SK-N-SH (cell line): ENCODE results near the gene SPACA7. TPM values are rescaled to one million over a fixed set of nuclear protein-coding genes. Genes with fewer than 3 reads are reported as not detected.

Experiments
- CTCF ChIA-PET: fragments of 300-600, 350-600 bp; formaldehyde crosslinking; extraction: SDS; loops from one replicate; lab custom pipeline; 2021; lab: Yijun Ruan, JAX
- POLR2A ChIA-PET: fragments of 350-600 bp; sonication (Branson Sonifier 250); formaldehyde crosslinking; extraction: SDS; loops from one replicate; lab custom pipeline; 2020; ENCODE audit warnings: antibody characterized with exemption, inconsistent platforms; lab: Yijun Ruan, JAX
- DNase-seq: peaks from one replicate; pipeline ENCODE4 v3.0.0; 2012
- H2AFZ ChIP-seq: fragments of 200-600 bp; sonication (generic); 2 replicates; pipeline ENCODE4 v1.8.1; 2016; ENCODE audit warnings: antibody characterized with exemption, mild to moderate bottlenecking, low read depth
- H3F3A ChIP-seq: fragments of 200-600 bp; sonication (generic); replicated peaks from 2 replicates; pipeline ENCODE3; 2016; ENCODE audit warnings: antibody characterized with exemption, mild to moderate bottlenecking; ENCODE audit not compliant: insufficient read depth
- H3K27ac ChIP-seq, 2 experiments: fragments of 200-500 bp in 1 of 2; fragments of 200-600 bp in 1 of 2; sonication (Bioruptor generic) in 1 of 2; sonication (generic), shearing (Covaris generic) in 1 of 2; 2 replicates each; pipeline versions ENCODE4 v1.5.1 to v1.6.1; 2014 to 2016; ENCODE audit warnings: low read depth in 2 of 2, inconsistent platforms in 1 of 2, low read length in 1 of 2, mild to moderate bottlenecking in 1 of 2, mixed read lengths in 1 of 2
- H3K27me3 ChIP-seq: fragments of 200-600 bp; sonication (generic), shearing (Covaris generic); 2 replicates; pipeline ENCODE4 v1.6.1; 2016; ENCODE audit warnings: mixed run types; ENCODE audit not compliant: insufficient read depth
- H3K36me3 ChIP-seq, 2 experiments: fragments of 200-500 bp in 1 of 2; fragments of 200-600 bp in 1 of 2; sonication (Bioruptor generic) in 1 of 2; sonication (generic) in 1 of 2; replicated peaks in 1 of 2; 2 replicates each; pipeline versions ENCODE3 to v1.5.1; 2014 to 2016; ENCODE audit warnings: low read length in 1 of 2, mild to moderate bottlenecking in 1 of 2; ENCODE audit not compliant: insufficient read depth in 2 of 2, control insufficient read depth in 1 of 2
- H3K4me1 ChIP-seq, 2 experiments: fragments of 200-500 bp in 1 of 2; fragments of 200-600 bp in 1 of 2; sonication (Bioruptor generic) in 1 of 2; sonication (generic), shearing (Covaris generic) in 1 of 2; 2 replicates each; pipeline versions ENCODE4 v1.5.1 to v1.6.1; 2014 to 2016; ENCODE audit warnings: low read depth in 1 of 2, low read length in 1 of 2, mixed run types in 1 of 2; ENCODE audit not compliant: insufficient read depth in 2 of 2, control insufficient read depth in 1 of 2
- H3K4me2 ChIP-seq: fragments of 200-600 bp; sonication (generic), shearing (Covaris generic); 2 replicates; pipeline ENCODE4 v1.6.1; 2017; ENCODE audit warnings: mixed run types
- H3K4me3 ChIP-seq, 2 experiments: fragments of 200-500 bp in 1 of 2; fragments of 200-600 bp in 1 of 2; sonication (Bioruptor generic) in 1 of 2; sonication (generic), shearing (Covaris generic) in 1 of 2; 2 replicates each; pipeline versions ENCODE4 v1.5.1 to v1.8.1; 2014 to 2016; ENCODE audit warnings: low read depth in 2 of 2, inconsistent platforms in 1 of 2, low read length in 1 of 2, mild to moderate bottlenecking in 1 of 2, mixed read lengths in 1 of 2, moderate library complexity in 1 of 2
- H3K79me2 ChIP-seq: fragments of 200-600 bp; sonication (generic); 2 replicates; pipeline ENCODE4 v1.8.1; 2017; ENCODE audit warnings: mild to moderate bottlenecking; ENCODE audit not compliant: insufficient read depth
- H3K9ac ChIP-seq: fragments of 200-600 bp; sonication (generic); 2 replicates; pipeline ENCODE4 v1.6.1; 2017; ENCODE audit warnings: mixed run types
- H3K9me2 ChIP-seq: fragments of 200-600 bp; sonication (generic); 2 replicates; pipeline ENCODE4 v1.6.1; 2017; ENCODE audit warnings: mixed run types
- H3K9me3 ChIP-seq: fragments of 200-600 bp; sonication (generic); 2 replicates; pipeline ENCODE4 v1.6.1; 2017; ENCODE audit warnings: mixed run types, mild to moderate bottlenecking, moderate library complexity
- H4K20me1 ChIP-seq: fragments of 200-600 bp; sonication (generic); 2 replicates; pipeline ENCODE4 v1.6.1; 2017; ENCODE audit warnings: mild to moderate bottlenecking, mixed run types; ENCODE audit not compliant: insufficient read depth
- CHD2 ChIP-seq: fragments of 150-350 bp; IDR thresholded peaks from 2 replicates; pipeline ENCODE4 v1.6.1; 2018; ENCODE audit warnings: low read length; ENCODE audit not compliant: partially characterized antibody
- CTCF ChIP-seq: fragments of 200-600 bp; sonication (generic); IDR thresholded peaks from 2 replicates; pipeline ENCODE4 v1.6.1; 2017; ENCODE audit warnings: antibody characterized with exemption, mild to moderate bottlenecking, moderate library complexity
- EP300 ChIP-seq, 2 experiments: IDR thresholded peaks; 2 replicates each; pipeline versions ENCODE4 v1.4.0 to v1.6.1; 2012; ENCODE audit warnings: borderline replicate concordance in 1 of 2, low read depth in 1 of 2, low read length in 1 of 2
- FOSL2 ChIP-seq: IDR thresholded peaks from 2 replicates; pipeline ENCODE4 v1.4.0; 2012; ENCODE audit warnings: low read depth, mild to moderate bottlenecking, moderate library complexity, borderline replicate concordance
- FOXM1 ChIP-seq: IDR thresholded peaks from 2 replicates; pipeline ENCODE4 v1.4.0; 2012; ENCODE audit warnings: low read depth, mild to moderate bottlenecking
- GATA2 ChIP-seq: sonication (generic); formaldehyde crosslinking; IDR thresholded peaks from 2 replicates; pipeline ENCODE4 v1.5.0; 2020; ENCODE audit warnings: mild to moderate bottlenecking, missing genetic modification reagents
- MAX ChIP-seq: IDR thresholded peaks from 2 replicates; pipeline ENCODE4 v1.4.0; 2012; ENCODE audit warnings: low read depth
- MEF2A ChIP-seq: IDR thresholded peaks from 2 replicates; pipeline ENCODE4 v1.4.0; 2012; ENCODE audit warnings: low read depth, borderline replicate concordance
- MXI1 ChIP-seq: IDR thresholded peaks from 2 replicates; pipeline ENCODE4 v1.6.1; 2012; ENCODE audit warnings: mild to moderate bottlenecking, low read depth, low read length, improper control_type of control experiment
- NFIC ChIP-seq: IDR thresholded peaks from 2 replicates; pipeline ENCODE4 v1.4.0; 2012; ENCODE audit warnings: borderline replicate concordance
- POLR2AphosphoS5 ChIP-seq: IDR thresholded peaks from 2 replicates; pipeline ENCODE4 v1.6.1; 2012; ENCODE audit warnings: low read depth, low read length
- RAD21 ChIP-seq: IDR thresholded peaks from 2 replicates; pipeline ENCODE4 v1.6.1; 2012; ENCODE audit warnings: mild to moderate bottlenecking, low read length
- RXRA ChIP-seq: IDR thresholded peaks from 2 replicates; pipeline ENCODE4 v1.4.0; 2012; ENCODE audit warnings: low read depth, mild to moderate bottlenecking, borderline replicate concordance
- SIN3A ChIP-seq: IDR thresholded peaks from 2 replicates; pipeline ENCODE4 v1.6.1; 2012; ENCODE audit warnings: low read depth, mild to moderate bottlenecking, low read length, moderate library complexity, borderline replicate concordance
- ZBTB33 ChIP-seq: IDR thresholded peaks from 2 replicates; pipeline ENCODE4 v1.4.0; 2012; ENCODE audit warnings: low read depth, borderline replicate concordance
- WGBS: methylation state at CpG from one replicate; pipeline ENCODE4 v1.1.6; 2017; ENCODE audit warnings: low lambda C conversion rate; 5-methylcytosine and 5-hydroxymethylcytosine counted together
- polyA plus RNA-seq, 3 experiments: library from polyadenylated mRNA; depleted of rRNA; stranded (reverse); fragments of >200 nt; gene quantifications; 2 replicates each; pipeline ENCODE4 v1.2.3, GENCODE V29; 2012
- TF ChIP-seq, protein P1 (sequence below): IDR thresholded peaks from 2 replicates; pipeline ENCODE4 v1.4.0; 2012; ENCODE audit warnings: low read depth, borderline replicate concordance

SPACA7 gene
- polyA plus RNA-seq, 1 of the 3 experiments (the other 2 are of a cell fraction) = not detected

- H4K20me1 ChIP-seq = no peaks in the 10 kb centered on the region
- 22% methylated on average over 3 of the region's 7 CpGs for WGBS
- H3K79me2 ChIP-seq = no peaks in the 10 kb centered on the region
- no peak for DNase-seq
- H3K4me2 ChIP-seq = no peak overlapping the region
- no peaks in the 10 kb centered on the region for H3K9me3 ChIP-seq
- no peak overlapping the region for H3K27ac ChIP-seq
- no peaks in the 10 kb centered on the region for H3K9me2 ChIP-seq
- H3K9ac ChIP-seq = no peak overlapping the region
- CTCF ChIA-PET = interaction anchor here (0.6 to 1.3 kb wide), 4 partner anchors 8 to 871 kb away, joined by 3 read pairs; no protein-coding TSS in a partner anchor
- peaks cover 61% of the 10 kb centered on the region for H3K27me3 ChIP-seq
- no peak for TF ChIP-seq CTCF
- no peak for TF ChIP-seq EP300 (IDR thresholded peaks at IDR 0.05; ENCODE audit: borderline replicate concordance in 1 of 2, low read depth in 1 of 2, low read length in 1 of 2)
- no peak for TF ChIP-seq ZBTB33
- no peak for TF ChIP-seq MXI1
- TF ChIP-seq, protein P1, sequence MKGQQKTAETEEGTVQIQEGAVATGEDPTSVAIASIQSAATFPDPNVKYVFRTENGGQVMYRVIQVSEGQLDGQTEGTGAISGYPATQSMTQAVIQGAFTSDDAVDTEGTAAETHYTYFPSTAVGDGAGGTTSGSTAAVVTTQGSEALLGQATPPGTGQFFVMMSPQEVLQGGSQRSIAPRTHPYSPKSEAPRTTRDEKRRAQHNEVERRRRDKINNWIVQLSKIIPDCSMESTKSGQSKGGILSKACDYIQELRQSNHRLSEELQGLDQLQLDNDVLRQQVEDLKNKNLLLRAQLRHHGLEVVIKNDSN = no peak
- TF ChIP-seq CHD2 = no peak
- TF ChIP-seq SIN3A = no peak
- TF ChIP-seq GATA2 (CRISPR knock-in tag) = no peak
- no peak for TF ChIP-seq FOSL2
- TF ChIP-seq RAD21 = no peak
- no peak for TF ChIP-seq RXRA
- no peak for TF ChIP-seq MAX
- no peak for TF ChIP-seq NFIC
- TF ChIP-seq POLR2AphosphoS5 = no peak
- no peak for TF ChIP-seq MEF2A
- no peak for TF ChIP-seq FOXM1
- TF ChIP-seq, all 33 proteins: peak for 0
- H3K4me1 ChIP-seq = no peaks in the 10 kb centered on the region; a peak in 1 of 4 replicates
- H3K36me3 ChIP-seq = no peaks in the 10 kb centered on the region
- no peaks in the 10 kb centered on the region for H3F3A ChIP-seq
- POLR2A ChIA-PET = no interaction called here
- H3K4me3 ChIP-seq = no peak overlapping the region
- no peak overlapping the region for H2AFZ ChIP-seq
Measured at GRCh38 chr13:112345826-112346172, 30.4 kb upstream of the SPACA7 start.
